GM12878 (cell line): ENCODE measurements around the gene ACOX1. TPM values are rescaled to one million over a fixed set of nuclear protein-coding genes. Genes with fewer than 3 reads are reported as not detected.

Experiments
- BACH1 ChIP-seq: fragments of 450-650 bp; IDR thresholded peaks from 2 replicates; pipeline ENCODE4 v1.6.1; 2017; ENCODE audit warnings: mild to moderate bottlenecking, borderline replicate concordance
- BHLHE40 ChIP-seq, 2 experiments: fragments of 450-650 bp in 1 of 2; IDR thresholded peaks; 2 replicates each; pipeline ENCODE4 v1.6.1; 2011 to 2017; ENCODE audit warnings: low read depth in 2 of 2, borderline replicate concordance in 1 of 2, improper control_type of control experiment in 1 of 2, low read length in 1 of 2, mild to moderate bottlenecking in 1 of 2
- CREM ChIP-seq: IDR thresholded peaks from 2 replicates; pipeline ENCODE4 v1.6.1; 2014; ENCODE audit warnings: antibody characterized with exemption, low read depth
- E4F1 ChIP-seq: fragments of 450-650 bp; IDR thresholded peaks from 2 replicates; pipeline ENCODE4 v1.6.1; 2018; ENCODE audit warnings: borderline replicate concordance, mild to moderate bottlenecking; ENCODE audit not compliant: partially characterized antibody
- ESRRA ChIP-seq: IDR thresholded peaks from 2 replicates; pipeline ENCODE4 v1.6.1; 2012; ENCODE audit warnings: mild to moderate bottlenecking, low read length, improper control_type of control experiment
- LARP7 ChIP-seq: fragments of 450-650 bp; IDR thresholded peaks from 2 replicates; pipeline ENCODE4 v1.6.1; 2017; ENCODE audit warnings: mild to moderate bottlenecking
- MEF2B ChIP-seq: fragments of 450-650 bp; IDR thresholded peaks from 2 replicates; pipeline ENCODE4 v1.6.1; 2018; ENCODE audit warnings: mild to moderate bottlenecking, moderate library complexity; ENCODE audit not compliant: partially characterized antibody, poor library complexity, severe bottlenecking
- PAX5 ChIP-seq: IDR thresholded peaks from 2 replicates; pipeline ENCODE4 v1.6.1; 2011; ENCODE audit warnings: low read depth, low read length, borderline replicate concordance
- RCOR1 ChIP-seq: conservative IDR thresholded peaks from 2 replicates; pipeline ENCODE4 v1.6.1; 2012; ENCODE audit warnings: low read depth, low read length, improper control_type of control experiment
- RUNX3 ChIP-seq: IDR thresholded peaks from 2 replicates; pipeline ENCODE4 v1.6.1; 2012; ENCODE audit warnings: low read length, inconsistent platforms
- SIX5 ChIP-seq: IDR thresholded peaks from 2 replicates; pipeline ENCODE4 v1.6.1; 2011; ENCODE audit warnings: mild to moderate bottlenecking, low read depth, low read length, moderate library complexity; ENCODE audit not compliant: severe bottlenecking
- SMC3 ChIP-seq: IDR thresholded peaks from 2 replicates; pipeline ENCODE4 v1.6.1; 2011; ENCODE audit warnings: low read length, improper control_type of control experiment, borderline replicate concordance
- SPI1 ChIP-seq: IDR thresholded peaks from 2 replicates; pipeline ENCODE4 v1.6.1; 2011; ENCODE audit warnings: low read depth, mild to moderate bottlenecking, low read length, moderate library complexity, borderline replicate concordance; ENCODE audit not compliant: insufficient read depth
- SREBF2 ChIP-seq: IDR thresholded peaks from 2 replicates; pipeline ENCODE4 v1.6.1; 2012; ENCODE audit warnings: mild to moderate bottlenecking, low read length
- STAT3 ChIP-seq: IDR thresholded peaks from 2 replicates; pipeline ENCODE4 v1.6.1; 2011; ENCODE audit warnings: low read depth, low read length, improper control_type of control experiment
- SUPT20H ChIP-seq: IDR thresholded peaks from 2 replicates; pipeline ENCODE4 v1.6.1; 2011; ENCODE audit warnings: low read depth, mild to moderate bottlenecking, low read length, moderate library complexity, borderline replicate concordance; ENCODE audit not compliant: control insufficient read depth
- ZBTB40 ChIP-seq: fragments of 450-650 bp; IDR thresholded peaks from 2 replicates; pipeline ENCODE4 v1.6.1; 2016; ENCODE audit warnings: mild to moderate bottlenecking, moderate library complexity, borderline replicate concordance
- ZNF384 ChIP-seq: IDR thresholded peaks from 2 replicates; pipeline ENCODE4 v1.6.1; 2012; ENCODE audit warnings: low read depth, mild to moderate bottlenecking, low read length, improper control_type of control experiment, borderline replicate concordance
- ZNF687 ChIP-seq: fragments of 450-650 bp; IDR thresholded peaks from 2 replicates; pipeline ENCODE4 v1.6.1; 2017; ENCODE audit warnings: mild to moderate bottlenecking, moderate library complexity
- polyA plus RNA-seq, 11 experiments: library from polyadenylated mRNA; depleted of rRNA in 4 of 11; unstranded in 6 of 11; stranded (reverse) in 5 of 11; fragments of >200 nt; fragmentation: Nextera tagmentation in 4 of 11; fragmentation: Illumina TruSeq in 1 of 11; extraction: Ambion mirVana in 4 of 11; extraction: Trizol in 1 of 11; gene quantifications; 1 replicate in 1 of 11; 2 replicates in 10 of 11; pipeline versions ENCODE4 v1.2.1 to v1.2.3, GENCODE V29; 2011 to 2016; ENCODE audit warnings: inconsistent platforms in 2 of 11, missing spikeins in 2 of 11, low read depth in 1 of 11
- total RNA-seq, 4 experiments: library from RNA; depleted of rRNA in 3 of 4; stranded (reverse); fragments of >200 nt in 3 of 4; fragmentation: Illumina TruSeq in 1 of 4; extraction: Trizol in 1 of 4; gene quantifications; 2 replicates each; pipeline versions ENCODE4 v1.2.1 to v1.2.3, GENCODE V29; 2013 to 2021

Gene ACOX1
- total and polyA plus RNA-seq, 10 of the 15 experiments (the other 5 are each of a cell fraction or from before 2014, with no cell fraction given): 6.5 to 26.2 (median 21.6) TPM

GRCh38 chr17:75904749-75905521 is 74.0 kb downstream of the ACOX1 start, which contains the start of gene MRPL38 (continued):
- peak; percentile 84 for TF ChIP-seq BACH1
- TF ChIP-seq ZBTB40: peak; percentile 30; the same call in 1 of the 2 replicates
- TF ChIP-seq RCOR1: 0 out of 2 replicates have a peak, but pooled peaks have one; percentile 43
- TF ChIP-seq SIX5: peak; percentile 44
- TF ChIP-seq LARP7: peak; percentile 96
- peak; percentile 57; the same call in 1 of the 2 replicates for TF ChIP-seq CREM
- no peak for TF ChIP-seq ZNF384
- peak; percentile 31 for TF ChIP-seq E4F1
- peak; percentile 63 for TF ChIP-seq RUNX3
- TF ChIP-seq ESRRA: no peak
- no peak for TF ChIP-seq SREBF2
- TF ChIP-seq PAX5: peak; percentile 23; the same call in 1 of the 2 replicates
- no peak for TF ChIP-seq SUPT20H
- TF ChIP-seq ZNF687: peak; percentile 72
- TF ChIP-seq BHLHE40 (IDR thresholded peaks at IDR 0.05; ENCODE audit: borderline replicate concordance in 1 of 2, low read depth in 2 of 2, low read length in 1 of 2): peak; percentile 62 to 82
- peak; percentile 100 for TF ChIP-seq MEF2B
- peak; percentile 23; the same call in 1 of the 2 replicates for TF ChIP-seq SPI1
- TF ChIP-seq SMC3: peak; percentile 95
- no peak for TF ChIP-seq STAT3
